Heart left ventricle (tissue), 13 donors: ENCODE data around the gene CCDC28A.

Experiments
- CTCF ChIP-seq, 12 donors: fragments of 200-600 bp; sonication (generic) in 4 of 12; IDR thresholded peaks; one replicate each; pipeline versions ENCODE4 v1.5.0 to v1.8.0; 2018 to 2022; ENCODE audit warnings: antibody characterized with exemption in 12 of 12, mild to moderate bottlenecking in 5 of 12
- POLR2A ChIP-seq, 2 donors: fragments of 450-650 bp; IDR thresholded peaks; one replicate each; pipeline ENCODE4 v1.6.1; 2017; ENCODE audit warnings: antibody characterized with exemption in 2 of 2, mild to moderate bottlenecking in 2 of 2, moderate library complexity in 2 of 2
- donor health status: ischemic (EF 13 %, LVEDD 7.1; RV severe dilation, severe dysfunction).
- donor health status: DM: no; HTN: yes; CAD: no.
- donor health status: DM: no; HTN: no; CAD: no.
- donor health status: ischemic (EF 25% LVEDD 6.9; RV normal size, moderate dysfunction).
- donor health status: ischemic (EF 25% LVEDD 5.7; RV mildly dilated, moderate dysfunction).
- donor health status: ischemic (EF 35%, LVEDD 5.7; RV mildly dilated, moderate dysfunction).
- donor health status: nonischemic (EF 11% LVEDD 7.7; RV severe dilation, severe dysfunction).
- donor health status: DM: yes; HTN: yes; CAD: no.
- donor health status: PGD.
- donor health status: ischemic (EF 29% LVEDD 5.4; RV normal size, mild dysfunction).
- donor health status: nonischemic (EF 23%, LVEDD 6.1; RV moderate dilation, normal function).

- TF ChIP-seq CTCF (IDR thresholded peaks at IDR 0.05) (no peak), POLR2A (IDR thresholded peaks at IDR 0.05) (no peak)
Observed at GRCh38 chr6:138811866-138812265, 38.3 kb downstream of the CCDC28A start.
